Natural killer cell treated with Interleukin-12 subunit alpha and Interleukin-12 subunit beta and Interleukin-15 and Interleukin-18, amount 100 ng/mL, for 72 hours (primary cell): ENCODE results near the gene FSTL3. TPM values are rescaled to one million over a fixed set of nuclear protein-coding genes. Genes with fewer than 3 reads are reported as not detected.

Experiments used
- ATAC-seq, 2 donors: fragments of 150-1000 bp; cut with Tn5 transposase in 1 of 2; sonication (Bioruptor Pico), chemical (Tn5 transposase) in 1 of 2; 2 replicates each; pipeline ENCODE4 v1.10.0; 2021
- DNase-seq: peaks from one replicate; pipeline ENCODE4 v3.0.0; 2022; ENCODE audit warnings: low spot score
- H3K27ac Mint-ChIP-seq, 2 donors: 1 replicate in 1 of 2; 2 replicates in 1 of 2; pipeline ENCODE4 v1.8.0; 2022; ENCODE audit warnings: mixed read lengths in 2 of 2, mild to moderate bottlenecking in 1 of 2, moderate library complexity in 1 of 2
- H3K27me3 Mint-ChIP-seq, 2 donors: 1 replicate in 1 of 2; 2 replicates in 1 of 2; pipeline ENCODE4 v1.8.0; 2022; ENCODE audit warnings: mixed read lengths in 2 of 2
- H3K36me3 Mint-ChIP-seq: one replicate; pipeline ENCODE4 v1.8.0; 2022; ENCODE audit warnings: mixed read lengths
- H3K4me1 Mint-ChIP-seq, 2 donors: 1 replicate in 1 of 2; 2 replicates in 1 of 2; pipeline ENCODE4 v1.8.0; 2022; ENCODE audit warnings: low read depth in 2 of 2, mixed read lengths in 2 of 2, mild to moderate bottlenecking in 1 of 2
- H3K4me3 Mint-ChIP-seq: one replicate; pipeline ENCODE4 v1.8.0; 2022; ENCODE audit warnings: mixed read lengths
- H3K9me3 Mint-ChIP-seq: 2 replicates; pipeline ENCODE4 v1.8.0; 2022; ENCODE audit warnings: mixed read lengths
- total RNA-seq, 2 donors: library from RNA; stranded (reverse); gene quantifications; one replicate each; pipeline ENCODE4 v1.2.3, GENCODE V29; 2022

Gene FSTL3
- total RNA-seq, 2 donors from 2014 or later: 1.7 to 3.6 TPM

DNA sequence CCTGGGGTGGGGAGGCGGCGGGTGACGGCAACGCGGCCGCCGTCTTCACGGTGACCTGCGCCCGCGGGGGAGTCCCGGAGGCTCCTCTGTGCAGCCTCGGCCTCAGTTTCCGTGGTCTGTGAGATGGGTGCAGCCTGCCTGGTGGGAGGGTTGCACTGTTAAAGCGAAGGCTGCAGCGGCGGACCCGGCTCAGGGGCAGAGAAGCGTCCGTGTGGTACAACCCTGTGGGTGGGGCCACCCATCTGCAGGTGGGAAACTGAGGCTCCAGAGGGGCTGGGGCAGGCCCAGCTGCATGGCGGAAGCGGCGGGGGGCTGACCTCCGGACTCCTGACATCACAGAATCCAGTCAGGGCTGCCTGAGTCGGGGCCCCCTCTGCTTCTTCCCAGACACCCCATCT, 36.0 kb upstream of the FSTL3 start:
- Mint-ChIP-seq H3K4me3 (no peak overlapping the region), H3K36me3 (no peaks in the 10 kb centered on the region), H3K9me3 (no peaks in the 10 kb centered on the region), H3K27ac (no peak overlapping the region), H3K4me1 (peaks cover 6 to 10% of the 10 kb centered on the region in 2 donors), H3K27me3 (no peaks in the 10 kb centered on the region)
- ATAC-seq: no peak
- no peak for DNase-seq

DNA sequence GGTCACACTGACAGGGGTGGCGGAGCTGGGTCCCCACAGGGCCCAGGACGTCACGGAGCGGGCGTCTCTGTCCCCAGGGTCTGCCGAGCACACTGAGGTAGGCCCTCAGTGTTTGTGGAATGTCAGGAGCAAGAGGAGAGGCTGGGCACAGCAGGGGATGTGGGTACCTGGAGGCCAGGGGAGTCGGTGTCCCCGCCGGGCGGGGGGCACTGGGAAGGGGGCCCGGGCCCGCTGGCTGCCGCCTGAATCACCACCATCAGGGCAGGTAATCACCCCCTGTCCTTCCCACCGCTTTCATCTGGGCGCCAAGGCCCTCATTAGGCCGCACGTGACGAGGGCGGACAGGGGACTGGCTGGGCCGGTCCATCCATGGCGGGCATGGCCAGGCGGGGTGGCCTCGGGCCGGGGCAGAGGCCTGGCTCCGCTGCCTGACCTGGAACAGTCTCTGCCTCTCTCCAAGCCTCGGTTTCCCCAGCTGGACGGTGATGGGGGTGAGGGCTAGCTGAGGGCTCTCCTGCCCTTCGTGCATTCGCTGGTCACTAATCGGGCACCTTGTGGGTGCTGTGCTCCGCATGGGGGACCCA, 35.5 kb upstream of the FSTL3 start:
- no peak for ATAC-seq
- Mint-ChIP-seq H3K9me3 (no peaks in the 10 kb centered on the region), H3K36me3 (no peaks in the 10 kb centered on the region), H3K4me3 (no peak overlapping the region), H3K27ac (no peak overlapping the region), H3K4me1 (peaks cover 6 to 10% of the 10 kb centered on the region in 2 donors), H3K27me3 (no peaks in the 10 kb centered on the region)
- no peak for DNase-seq

DNA sequence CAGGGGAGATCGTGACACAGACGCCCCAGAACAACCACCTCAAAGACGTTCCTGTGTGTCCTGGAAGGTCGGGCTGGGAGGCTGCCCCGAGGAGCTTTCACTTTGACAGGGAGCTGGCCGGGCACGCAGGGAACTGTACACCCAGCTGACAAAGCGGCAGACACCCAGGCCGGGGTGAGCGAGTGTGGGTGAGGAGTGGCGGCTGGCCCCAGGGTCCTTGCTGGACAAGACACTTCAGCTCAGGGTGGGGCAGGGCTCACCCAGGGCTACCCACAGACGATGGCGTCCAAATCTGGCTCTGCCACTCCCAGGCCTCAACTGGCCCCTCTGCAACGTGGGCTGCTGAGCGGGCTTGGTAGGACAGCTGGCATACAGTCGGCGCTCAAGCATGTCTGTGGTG, 34.5 kb upstream of the FSTL3 start:
- Mint-ChIP-seq H3K9me3 (no peaks in the 10 kb centered on the region), H3K4me1 (peaks cover 6 to 10% of the 10 kb centered on the region in 2 donors), H3K27ac (no peak overlapping the region), H3K4me3 (no peak overlapping the region), H3K27me3 (no peaks in the 10 kb centered on the region), H3K36me3 (no peaks in the 10 kb centered on the region)
- ATAC-seq: no peak
- no peak for DNase-seq

DNA sequence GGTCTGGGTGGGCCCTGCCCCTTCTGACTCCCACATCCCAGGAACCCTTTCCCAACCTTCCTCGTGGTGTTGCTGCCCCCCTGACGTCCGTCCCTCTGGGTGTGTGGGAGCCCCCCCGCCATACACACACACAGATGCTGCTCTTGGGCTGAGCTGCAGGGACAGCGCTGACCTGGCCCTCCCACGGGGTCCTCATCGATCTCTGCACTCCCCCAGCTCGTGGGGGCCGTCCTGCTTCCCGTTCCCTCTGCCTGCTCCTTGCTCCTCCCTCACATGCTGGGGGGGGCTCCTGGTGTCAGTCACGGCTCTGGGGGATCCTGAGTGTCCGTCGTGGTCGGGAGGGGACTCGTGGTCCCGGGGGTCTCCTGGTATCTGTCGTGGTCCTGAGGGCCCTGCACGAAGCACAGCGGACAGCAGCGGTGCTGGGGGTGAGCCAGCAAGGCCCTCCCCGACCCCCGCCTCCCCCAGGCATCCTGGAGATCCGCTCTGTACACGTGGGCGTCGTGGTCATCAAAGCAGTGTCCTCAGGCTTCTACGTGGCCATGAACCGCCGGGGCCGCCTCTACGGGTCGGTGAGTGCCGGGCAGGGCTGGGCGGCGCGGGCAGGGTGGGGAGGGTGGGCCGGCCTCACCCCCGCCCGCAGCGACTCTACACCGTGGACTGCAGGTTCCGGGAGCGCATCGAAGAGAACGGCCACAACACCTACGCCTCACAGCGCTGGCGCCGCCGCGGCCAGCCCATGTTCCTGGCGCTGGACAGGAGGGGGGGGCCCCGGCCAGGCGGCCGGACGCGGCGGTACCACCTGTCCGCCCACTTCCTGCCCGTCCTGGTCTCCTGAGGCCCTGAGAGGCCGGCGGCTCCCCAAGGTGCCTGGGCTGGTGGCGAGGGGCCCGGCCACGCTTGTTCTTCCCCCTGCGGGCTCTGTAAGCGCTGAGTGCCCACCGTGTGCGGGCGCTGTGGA, 33.1 kb upstream of the FSTL3 start:
- Mint-ChIP-seq H3K4me3 (no peak overlapping the region), H3K9me3 (no peaks in the 10 kb centered on the region), H3K27ac (no peak overlapping the region), H3K4me1 (peaks cover 6 to 7% of the 10 kb centered on the region in 2 donors), H3K27me3 (no peaks in the 10 kb centered on the region), H3K36me3 (no peaks in the 10 kb centered on the region)
- no peak for DNase-seq
- no peak for ATAC-seq

DNA sequence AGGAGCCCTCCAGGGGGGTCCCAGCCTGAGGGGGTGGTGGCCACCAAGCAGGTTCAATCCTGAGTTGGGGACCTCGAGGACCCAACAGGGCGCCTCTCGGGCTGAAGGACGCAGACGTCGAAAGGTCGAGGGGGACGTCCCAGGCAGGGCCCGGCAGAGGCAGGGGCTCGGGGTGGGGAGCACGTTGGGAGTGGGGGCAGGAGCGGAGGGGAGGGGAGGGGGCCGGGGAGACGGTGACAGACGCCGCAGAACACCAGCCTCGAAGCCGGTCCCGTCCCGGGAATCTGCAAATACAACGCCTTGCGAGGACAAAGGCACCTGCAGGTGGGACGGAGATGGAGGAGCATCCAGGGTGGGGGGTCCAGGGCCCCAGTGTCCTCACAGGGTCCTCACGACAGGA, 32.5 kb upstream of the FSTL3 start:
- Mint-ChIP-seq H3K4me3 (no peak overlapping the region), H3K27ac (no peak overlapping the region), H3K4me1 (peaks cover 6 to 7% of the 10 kb centered on the region in 2 donors), H3K27me3 (no peaks in the 10 kb centered on the region), H3K9me3 (no peaks in the 10 kb centered on the region), H3K36me3 (no peaks in the 10 kb centered on the region)
- DNase-seq: no peak
- ATAC-seq: no peak

DNA sequence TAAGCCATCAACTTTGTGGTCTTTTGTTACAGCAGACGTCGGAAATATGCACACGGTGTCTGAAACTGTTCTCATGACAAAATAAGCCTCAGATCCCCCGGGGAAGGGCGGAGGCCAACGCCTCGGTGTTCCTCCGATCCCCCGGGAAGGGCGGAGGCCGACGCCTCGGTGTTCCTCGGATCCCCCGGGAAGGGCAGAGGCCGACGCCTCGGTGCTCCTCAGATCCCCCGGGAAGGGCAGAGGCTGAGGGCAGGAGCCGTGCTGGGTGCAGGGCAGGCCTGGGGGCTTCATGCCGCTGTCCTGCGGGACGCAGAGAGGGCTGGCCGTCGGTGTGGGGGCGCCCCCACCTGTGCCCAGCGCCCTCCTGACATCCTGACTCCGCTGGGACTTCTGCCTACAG, 31.8 kb upstream of the FSTL3 start:
- H3K4me3 Mint-ChIP-seq: no peak overlapping the region
- no peak overlapping the region for H3K27ac Mint-ChIP-seq
- no peaks in the 10 kb centered on the region for H3K9me3 Mint-ChIP-seq
- DNase-seq: no peak
- ATAC-seq: no peak
- no peaks in the 10 kb centered on the region for H3K27me3 Mint-ChIP-seq
- no peaks in the 10 kb centered on the region for H3K36me3 Mint-ChIP-seq
- peaks cover 2 to 4% of the 10 kb centered on the region in 2 donors for H3K4me1 Mint-ChIP-seq

DNA sequence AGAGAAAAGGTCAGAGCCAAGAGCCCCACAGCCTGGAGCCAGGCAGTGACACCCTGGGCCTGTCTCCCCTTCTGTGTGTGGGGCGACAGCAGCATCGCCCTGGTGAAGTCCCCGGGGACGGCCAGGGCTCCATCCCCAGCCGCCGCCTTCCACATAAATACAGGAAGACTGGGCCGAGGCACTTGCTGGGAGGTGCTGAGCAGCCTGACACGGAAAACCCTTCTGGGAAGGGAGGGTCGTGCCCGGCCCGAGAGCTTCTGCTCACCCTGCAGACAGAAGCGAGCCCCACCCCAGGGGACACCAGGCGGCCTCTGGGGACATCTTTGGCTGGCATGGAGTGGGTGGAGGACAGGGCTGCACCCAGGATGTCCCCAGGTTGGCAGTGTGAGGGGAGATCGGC, 31.4 kb upstream of the FSTL3 start:
- Mint-ChIP-seq H3K9me3 (no peaks in the 10 kb centered on the region), H3K27me3 (no peaks in the 10 kb centered on the region), H3K27ac (no peak overlapping the region), H3K4me3 (no peak overlapping the region), H3K4me1 (peaks cover 0 to 2% of the 10 kb centered on the region in 2 donors), H3K36me3 (no peaks in the 10 kb centered on the region)
- ATAC-seq: no peak
- DNase-seq: no peak

DNA sequence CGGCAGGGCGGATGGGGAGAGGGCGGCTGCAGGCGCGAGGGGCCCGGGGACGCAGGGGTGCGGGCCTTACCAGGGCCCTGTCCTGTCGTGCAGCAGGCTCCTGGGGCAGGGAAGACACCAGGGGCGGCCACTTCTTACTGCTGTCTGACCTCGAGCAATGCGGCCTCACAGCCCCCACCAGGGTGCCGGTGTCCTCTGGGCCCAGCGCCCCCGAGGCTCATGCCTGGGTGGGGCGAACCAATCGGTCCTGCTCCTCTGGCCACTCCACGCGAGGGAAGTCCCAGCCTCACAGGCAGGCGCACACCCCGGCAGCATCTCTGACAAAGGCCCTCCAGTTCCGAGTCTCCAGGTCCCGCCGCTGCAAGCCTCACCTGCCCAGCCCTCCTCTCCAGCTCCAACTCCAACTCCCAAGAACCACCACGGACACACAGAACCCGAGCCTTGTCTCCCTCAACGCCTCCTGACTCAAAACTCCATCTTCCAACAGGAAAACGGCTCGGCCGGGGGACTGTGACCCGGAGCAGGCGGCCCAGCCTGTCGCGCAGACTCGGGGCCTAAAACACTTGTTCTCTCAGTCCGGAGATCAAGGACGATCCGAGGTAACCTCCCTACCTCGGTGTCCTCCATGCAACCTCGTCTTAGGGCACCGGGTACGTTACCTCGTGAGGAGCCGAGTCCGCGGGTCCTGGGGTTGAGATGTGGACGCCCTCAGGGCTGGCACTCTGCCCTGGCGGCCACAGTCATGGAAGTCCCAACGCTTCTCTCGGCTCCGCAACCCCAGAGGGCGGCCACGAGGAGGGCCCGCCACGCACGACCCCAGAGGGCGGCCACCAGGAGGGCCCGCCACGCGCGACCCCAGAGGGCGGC, 30.0 kb upstream of the FSTL3 start:
- no peaks in the 10 kb centered on the region for H3K9me3 Mint-ChIP-seq
- DNase-seq: no peak
- H3K27me3 Mint-ChIP-seq: no peaks in the 10 kb centered on the region
- H3K4me3 Mint-ChIP-seq: no peak overlapping the region
- ATAC-seq: peak; percentile 8 to 34
- H3K27ac Mint-ChIP-seq: no peak overlapping the region
- H3K36me3 Mint-ChIP-seq: no peaks in the 10 kb centered on the region
- H3K4me1 Mint-ChIP-seq: peaks cover 0 to 2% of the 10 kb centered on the region in 2 donors

DNA sequence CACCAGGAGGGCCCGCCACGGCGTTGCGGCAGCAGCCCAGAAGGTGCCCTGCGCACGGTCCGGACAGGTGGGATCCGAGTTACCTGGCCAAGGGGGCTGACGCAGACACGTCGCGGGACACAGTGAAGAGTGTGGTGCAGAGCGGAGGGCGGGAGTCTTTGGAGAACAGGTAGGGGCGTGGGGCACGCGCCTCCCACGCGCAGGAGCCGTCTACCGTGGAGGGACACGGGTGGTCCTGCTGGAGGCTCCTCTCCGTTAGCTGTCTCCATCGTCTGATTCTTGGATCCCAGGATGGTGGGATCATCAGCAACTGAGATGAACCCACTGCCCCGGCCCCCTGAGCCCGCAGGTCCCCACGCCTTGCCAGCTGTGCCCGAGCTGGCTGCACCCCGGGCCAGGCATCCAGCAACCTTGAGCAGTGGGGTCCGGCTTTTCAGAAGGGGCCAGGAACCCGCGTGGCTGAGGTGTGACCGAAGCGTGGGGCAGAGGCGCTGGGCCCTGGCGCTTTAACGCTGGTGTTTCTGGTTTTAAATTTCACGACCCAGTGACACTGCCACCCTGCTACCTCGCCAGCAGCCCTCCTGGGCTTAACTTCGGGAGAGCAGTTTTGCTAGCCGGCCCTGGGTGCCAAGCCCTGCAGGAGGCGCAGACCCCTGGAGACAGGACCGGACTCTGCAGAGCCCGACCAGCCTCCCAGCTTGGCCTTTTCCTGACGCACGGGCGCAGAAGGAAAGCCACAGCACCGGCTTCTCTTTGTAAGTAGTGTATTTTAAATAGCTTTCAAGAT, 29.2 kb upstream of the FSTL3 start:
- Mint-ChIP-seq H3K4me1 (peaks cover 0 to 2% of the 10 kb centered on the region in 2 donors), H3K4me3 (no peak overlapping the region), H3K27me3 (no peaks in the 10 kb centered on the region), H3K36me3 (no peaks in the 10 kb centered on the region), H3K27ac (no peak overlapping the region), H3K9me3 (no peaks in the 10 kb centered on the region)
- ATAC-seq (no peak), DNase-seq (no peak)

DNA sequence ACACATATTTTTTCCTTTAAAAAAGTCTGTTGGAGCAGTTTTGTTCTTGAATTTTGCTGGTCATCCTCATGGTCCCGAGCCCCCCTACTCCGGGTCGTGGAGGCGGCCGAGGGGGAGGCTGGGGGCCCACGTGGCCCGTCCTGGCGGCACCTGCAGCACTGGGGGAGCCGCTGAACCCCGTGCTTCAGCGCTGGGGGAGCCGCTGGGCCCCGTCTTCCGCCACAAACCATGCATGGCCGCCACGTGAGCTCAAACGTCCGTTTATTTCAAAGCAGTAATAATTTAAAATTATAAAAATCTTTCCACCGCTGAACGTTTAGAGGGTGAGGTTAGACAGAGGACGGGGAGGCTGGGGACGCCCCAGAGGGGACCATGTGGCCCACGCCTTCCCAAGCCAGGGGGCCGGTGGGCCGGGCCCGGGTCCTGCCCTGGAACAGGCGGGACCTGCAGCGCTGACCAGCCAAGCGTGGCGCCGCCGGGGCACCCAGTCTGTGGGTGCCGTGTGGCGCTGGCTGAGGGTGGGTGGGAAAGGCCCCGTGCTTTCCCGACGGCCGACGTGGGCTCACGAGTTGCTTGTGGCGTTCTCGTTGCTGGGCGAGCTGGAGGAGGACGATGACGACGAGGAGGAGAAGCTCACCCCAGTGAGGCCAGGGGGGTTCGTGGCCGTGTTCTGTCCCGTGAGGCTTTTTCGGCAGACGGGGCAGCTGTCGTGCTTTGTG, 28.5 kb upstream of the FSTL3 start:
- Mint-ChIP-seq H3K9me3 (no peaks in the 10 kb centered on the region), H3K27ac (no peak overlapping the region), H3K4me3 (no peak overlapping the region), H3K4me1 (peaks cover 0 to 2% of the 10 kb centered on the region in 2 donors), H3K36me3 (no peaks in the 10 kb centered on the region), H3K27me3 (no peaks in the 10 kb centered on the region)
- ATAC-seq: no peak
- no peak for DNase-seq

DNA sequence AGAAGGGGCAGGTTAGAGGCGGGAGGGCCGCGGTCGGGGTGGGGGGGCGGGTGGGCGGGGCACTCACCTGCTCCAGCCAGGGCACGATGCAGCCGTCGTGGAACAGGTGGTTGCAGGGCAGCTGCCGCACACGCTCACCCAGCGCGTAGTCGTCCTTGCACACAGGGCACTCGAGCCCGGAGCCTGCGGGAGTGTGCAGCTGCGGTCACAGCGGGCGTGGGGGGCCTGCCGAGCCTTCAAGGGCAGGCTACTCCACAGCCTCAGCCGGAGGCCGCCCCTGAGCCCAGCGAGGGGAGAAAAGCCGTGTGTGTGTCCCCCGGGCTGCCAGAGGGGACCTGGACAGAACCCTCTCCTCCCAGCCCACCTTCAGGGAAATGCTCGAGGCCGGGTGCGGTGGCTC, 27.9 kb upstream of the FSTL3 start:
- no peaks in the 10 kb centered on the region for H3K9me3 Mint-ChIP-seq
- peaks cover 0 to 2% of the 10 kb centered on the region in 2 donors for H3K4me1 Mint-ChIP-seq
- no peaks in the 10 kb centered on the region for H3K36me3 Mint-ChIP-seq
- DNase-seq: no peak
- H3K27ac Mint-ChIP-seq: no peak overlapping the region
- ATAC-seq: no peak
- H3K27me3 Mint-ChIP-seq: no peaks in the 10 kb centered on the region
- no peak overlapping the region for H3K4me3 Mint-ChIP-seq

DNA sequence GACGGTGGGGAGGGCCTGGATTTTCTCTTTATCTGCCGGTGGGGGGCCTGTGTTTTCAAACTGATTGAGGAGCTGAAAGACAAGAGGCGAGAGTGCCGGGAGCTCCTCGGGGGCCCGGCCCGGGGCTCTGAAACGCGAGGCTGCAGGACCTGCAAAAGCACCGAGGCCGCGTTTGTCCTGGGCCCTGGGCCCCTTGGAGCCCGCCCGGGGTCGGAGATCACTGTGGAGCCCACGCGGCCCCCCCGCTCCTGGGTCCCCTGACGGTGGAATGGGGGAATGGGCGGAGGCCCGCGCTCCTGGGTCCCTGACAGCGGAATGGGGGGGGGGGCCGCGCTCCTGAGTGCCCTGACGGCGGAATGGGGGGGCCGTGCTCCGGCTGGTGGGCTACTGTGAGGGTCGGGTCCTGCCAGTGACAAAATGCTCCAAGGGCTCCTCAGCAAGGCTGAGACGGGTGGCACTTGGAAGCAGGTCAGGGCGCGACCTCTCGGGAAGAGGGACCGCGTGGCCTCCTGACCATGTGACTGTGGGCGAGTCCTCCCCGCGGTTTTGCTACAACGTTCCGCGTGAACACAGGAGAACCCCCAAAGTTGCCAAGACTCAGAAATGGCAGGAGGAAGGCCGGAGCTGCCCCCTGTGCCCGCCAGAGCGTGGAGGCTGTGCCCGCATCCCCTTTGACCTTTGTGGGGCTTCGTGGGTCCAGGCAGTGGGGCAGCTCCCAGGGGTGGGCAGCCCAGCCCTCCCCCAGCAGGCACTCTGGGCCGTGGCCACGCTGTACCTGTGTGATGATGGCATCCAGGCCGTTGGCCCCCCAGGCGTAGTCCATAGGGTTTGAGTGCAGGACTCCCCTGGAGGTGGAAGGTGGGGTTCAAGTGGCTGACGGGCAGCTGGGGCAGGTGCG, 27.0 kb upstream of the FSTL3 start:
- Mint-ChIP-seq H3K36me3 (no peaks in the 10 kb centered on the region), H3K4me3 (no peak overlapping the region), H3K4me1 (no peaks in the 10 kb centered on the region), H3K9me3 (no peaks in the 10 kb centered on the region), H3K27ac (no peak overlapping the region), H3K27me3 (no peaks in the 10 kb centered on the region)
- DNase-seq: no peak
- no peak for ATAC-seq
